Right renal pelvis (tissue), 4 donors: ENCODE data around the gene BCAS1. TPM values are rescaled to one million over a fixed set of nuclear protein-coding genes. Genes with fewer than 3 reads are reported as not detected.
A peak's percentile ranks its signal among the peaks of the same experiment; 100 is the strongest.
"Not testable (repeated sequence)": the region's sequence is repeated elsewhere in the genome, so short reads cannot be mapped to it uniquely, and the experiment has no call there.

Source experiments
- DNase-seq, 4 donors: peaks; one replicate each; pipeline ENCODE4 v3.0.0-alpha.2; 2013; ENCODE audit warnings: low read depth in 4 of 4, low spot score in 3 of 4, missing footprints in 1 of 4
- polyA plus RNA-seq, 4 donors: library from polyadenylated mRNA; unstranded; fragments of 120-200 nt; gene quantifications; one replicate each; pipeline ENCODE4 v1.2.1, GENCODE V29; 2013; ENCODE audit not compliant: insufficient read length in 4 of 4

Gene BCAS1
- polyA plus RNA-seq, 4 donors = 2.4 to 5.5 (median 3.7) TPM

GRCh38 chr20:53993310-53993709 lies 77.1 kb downstream of the BCAS1 start:
- no peak for DNase-seq

GRCh38 chr20:53990768-53991450 lies 79.5 kb downstream of the BCAS1 start:
- no peak for DNase-seq

- no peak for DNase-seq
Measured at GRCh38 chr20:53990003-53990402, 80.4 kb downstream of the BCAS1 start.

- DNase-seq = no peak
Measured at GRCh38 chr20:53989401-53989800, 81.0 kb downstream of the BCAS1 start.

GRCh38 chr20:53986037-53986650 lies 84.2 kb downstream of the BCAS1 start:
- no peak for DNase-seq

GRCh38 chr20:53985150-53985518 lies 85.3 kb downstream of the BCAS1 start:
- DNase-seq = no peak

GRCh38 chr20:53984356-53985149 lies 85.8 kb downstream of the BCAS1 start:
- no peak for DNase-seq

- DNase-seq = no peak
Measured at GRCh38 chr20:53983401-53983800, 87.0 kb downstream of the BCAS1 start.

GRCh38 chr20:53982624-53983023 lies 87.8 kb downstream of the BCAS1 start:
- no peak for DNase-seq

- no peak for DNase-seq
Measured at GRCh38 chr20:53981752-53982437, 88.5 kb downstream of the BCAS1 start.

- DNase-seq = no peak
Measured at GRCh38 chr20:53981130-53981529, 89.3 kb downstream of the BCAS1 start.

- DNase-seq = peak in 1 of 4 donors; percentile 35
Measured at GRCh38 chr20:53980031-53980465, 90.3 kb downstream of the BCAS1 start.

- DNase-seq = no peak
Measured at GRCh38 chr20:53978497-53978896, 91.9 kb downstream of the BCAS1 start.

GRCh38 chr20:53977391-53977790 lies 93.0 kb downstream of the BCAS1 start:
- DNase-seq = no peak

- DNase-seq = no peak
Measured at GRCh38 chr20:53975761-53976160, 94.6 kb downstream of the BCAS1 start.

GRCh38 chr20:53974785-53975555 lies 95.4 kb downstream of the BCAS1 start:
- no peak for DNase-seq

GRCh38 chr20:53973882-53974281 lies 96.5 kb downstream of the BCAS1 start:
- not testable (repeated sequence) for DNase-seq

- no peak for DNase-seq
Measured at GRCh38 chr20:53972179-53972578, 98.2 kb downstream of the BCAS1 start.

- DNase-seq = no peak
Measured at GRCh38 chr20:53971096-53971683, 99.2 kb downstream of the BCAS1 start.

- DNase-seq = no peak
Measured at GRCh38 chr20:53970232-53970631, 100.2 kb downstream of the BCAS1 start.
